ENCODE measurements around the gene LRMDA. TPM values are rescaled to one million over a fixed set of nuclear protein-coding genes. Genes with fewer than 3 reads are reported as not detected.
A peak's percentile ranks its signal among the peaks of the same experiment; 100 is the strongest.

The LRMDA gene
- total and polyA plus RNA-seq, 2 of the 4 experiments (the other 2 are of a cell fraction), result 0.07 TPM; not detected in 1

- Histone ChIP-seq H3K9me3 (ENCODE audit: control insufficient read depth, insufficient read depth, low read length) (no peaks in the 10 kb centered on the region), H3K9me1 (ENCODE audit: insufficient read depth, low read length) (no peaks in the 10 kb centered on the region), H4K20me1 (ENCODE audit: insufficient read depth, low read length) (no peaks in the 10 kb centered on the region), H4K91ac (ENCODE audit: insufficient read depth, low read depth, low read length) (peak overlapping the region; percentile 26; the same call in 1 of the 2 replicates), H3K27ac (ENCODE audit: insufficient read depth, low read length) (no peak overlapping the region), H3K4ac (ENCODE audit: low read depth, low read length) (no peak overlapping the region), H3K18ac (ENCODE audit: low read depth, low read length) (no peak overlapping the region), H3K4me2 (ENCODE audit: low read depth, low read length) (no peak overlapping the region), H2AK5ac (ENCODE audit: low read depth, low read length) (no peak overlapping the region), H2BK20ac (ENCODE audit: low read depth, low read length) (no peak overlapping the region), H3K14ac (replicated peaks; ENCODE audit: low read depth, low read length) (no peak overlapping the region), H3K27me3 (ENCODE audit: control insufficient read depth, insufficient read depth, low read length) (no peaks in the 10 kb centered on the region), H2AK9ac (replicated peaks; ENCODE audit: low read depth, low read length, poor library complexity) (no peak overlapping the region), H4K8ac (ENCODE audit: low read depth in 2 of 2, low read length in 2 of 2) (no peak overlapping the region), H2AFZ (replicated peaks; ENCODE audit: low read length, poor library complexity) (no peak overlapping the region), H2BK15ac (ENCODE audit: low read depth, low read length) (no peak overlapping the region), H2BK120ac (ENCODE audit: low read depth, low read length) (no peak overlapping the region), H3K4me1 (ENCODE audit: control insufficient read depth, insufficient read depth, low read length) (peaks cover 16% of the 10 kb centered on the region), H3K36me3 (ENCODE audit: control insufficient read depth, insufficient read depth, low read length) (no peaks in the 10 kb centered on the region), H4K5ac (ENCODE audit: low read depth, low read length) (no peak overlapping the region), H3K79me1 (ENCODE audit: low read depth in 1 of 2, low read length in 2 of 2) (no peaks in the 10 kb centered on the region), H2BK5ac (ENCODE audit: low read depth, low read length, poor library complexity, severe bottlenecking) (no peak overlapping the region), H3K4me3 (ENCODE audit: insufficient read depth, low read depth, low read length) (no peak overlapping the region), H3K56ac (ENCODE audit: extremely low read depth, insufficient read depth, low read length) (no peak overlapping the region), H3K23ac (ENCODE audit: low read depth, low read length) (no peak overlapping the region), H3K9ac (ENCODE audit: low read depth, low read length) (no peak overlapping the region)
- DNase-seq, result no peak
- WGBS, 2 experiments (ENCODE audit: extremely low coverage in 2 of 2, insufficient read length in 1 of 2), result no CpG with 5 or more reads among the region's 3 CpGs
- dilution Hi-C loops (cut with HindIII; ENCODE audit: low sequenced_read_pairs, unreplicated experiment) (no loop called here), in situ Hi-C loops (cut with MboI; ENCODE audit: low sequenced_read_pairs) (no loop called here), intact Hi-C loops (cut with micrococcal nuclease) (no loop called here)
- TF ChIP-seq FOS (IDR thresholded peaks at IDR 0.05; ENCODE audit: low read depth, low read length) (no peak), RCOR1 (IDR thresholded peaks at IDR 0.05; ENCODE audit: insufficient replicate concordance, low read length) (no peak), ELK1 (IDR thresholded peaks at IDR 0.05; ENCODE audit: borderline replicate concordance, low read depth, low read length) (no peak), SMC3 (IDR thresholded peaks at IDR 0.05; ENCODE audit: low read depth, low read length) (no peak)
- ATAC-seq (ENCODE audit: low read depth), result no peak
- ChIA-PET POLR2A (ENCODE audit: unreplicated experiment) (no interaction called here), CTCF (interaction anchor here (1.0 kb wide), 1 partner anchor 12 kb away, joined by 3 read pairs; no protein-coding TSS in a partner anchor)
- no TSS peak for BruUV-seq (replicated peaks)
These were observed 756.8 kb downstream of the LRMDA start for GRCh38 chr10:76188216-76188615.

Data from IMR-90 (cell line).